NCI-H345 (cell line): ENCODE measurements around the gene ATP2B3.
A peak's percentile ranks its signal among the peaks of the same experiment; 100 is the strongest.

Source experiments
- DNase-seq: peaks from one replicate; lab custom pipeline; 2025; lab: John Stamatoyannopoulos, UW

Gene ATP2B3

DNA sequence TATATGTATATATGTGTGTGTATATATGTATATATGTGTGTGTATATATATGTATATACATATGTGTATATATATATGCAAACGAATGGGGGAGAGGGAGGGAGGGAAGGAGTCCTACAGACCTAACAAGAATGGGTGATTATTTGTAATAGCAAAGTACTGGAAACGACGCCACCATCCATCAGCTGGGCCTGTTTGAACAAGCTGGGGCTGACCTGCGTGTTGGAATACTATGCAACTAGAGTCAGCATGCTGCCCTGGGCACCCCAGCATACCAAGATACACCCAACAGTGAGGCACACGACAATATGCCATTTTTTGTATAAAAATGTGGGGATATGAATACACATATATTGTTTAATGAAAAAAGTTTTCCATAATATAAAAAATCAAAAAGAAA, 103.1 kb downstream of the ATP2B3 start:
- DNase-seq: no peak

DNA sequence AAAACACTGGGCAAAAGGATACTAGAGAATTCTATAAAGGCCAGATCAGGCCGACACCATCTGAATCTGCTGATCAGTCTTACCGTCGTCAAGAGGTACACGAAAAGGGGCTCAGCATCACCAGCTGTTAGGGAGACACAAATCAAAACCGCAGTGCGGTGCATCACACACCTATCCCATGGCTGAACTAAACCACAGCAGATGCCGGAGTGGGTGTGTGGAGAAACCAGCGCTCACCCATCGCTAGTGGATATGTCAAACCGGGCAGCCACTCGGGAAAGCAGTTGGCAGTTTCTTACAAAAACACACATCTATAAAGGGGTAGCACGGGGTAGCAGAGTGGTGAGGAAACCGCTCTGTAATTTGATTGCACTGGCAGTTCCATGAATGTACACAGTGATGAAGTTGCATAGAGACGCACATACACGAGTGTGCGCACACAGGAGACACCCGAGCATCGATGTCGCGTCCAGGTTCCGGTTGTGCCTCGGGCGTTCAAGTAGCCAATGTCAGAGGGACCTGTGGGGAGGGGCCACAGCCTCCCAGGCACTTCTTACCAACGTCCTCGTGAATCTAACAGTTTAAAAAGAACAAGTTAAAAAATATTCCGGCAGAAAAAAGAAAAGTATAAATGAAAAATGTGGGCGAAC, 104.6 kb downstream of the ATP2B3 start:
- no peak for DNase-seq

DNA sequence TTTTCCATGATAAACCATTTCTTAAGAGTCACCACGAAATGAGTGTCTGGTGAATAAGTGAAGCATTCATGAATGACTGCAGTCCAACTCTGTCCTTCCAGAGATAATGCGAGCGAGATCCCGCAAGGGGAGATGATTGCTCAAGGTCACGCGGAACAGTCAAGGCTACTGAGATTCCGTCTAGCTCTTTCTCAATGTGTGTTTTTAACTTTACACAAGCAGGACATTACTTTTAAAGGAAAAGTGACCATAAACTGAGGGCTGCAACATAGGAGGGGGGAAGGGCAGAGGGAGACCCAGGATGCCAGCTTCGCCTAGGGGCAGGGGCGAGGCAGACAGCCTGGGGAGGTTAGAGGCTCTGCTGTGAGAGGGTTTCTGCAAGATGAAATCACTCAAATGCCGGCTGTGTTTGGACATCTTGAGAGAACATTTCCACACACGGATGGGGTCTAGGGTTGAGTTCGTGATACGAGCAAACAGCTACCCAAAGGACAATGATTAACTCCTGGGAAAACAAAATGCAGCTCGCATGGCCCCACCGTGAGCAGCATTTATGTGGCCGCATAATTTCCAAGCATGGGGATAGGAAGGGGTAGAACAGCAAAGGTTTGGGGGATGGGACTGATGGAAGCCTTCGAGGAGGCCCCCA, 105.3 kb downstream of the ATP2B3 start:
- DNase-seq: no peak

DNA sequence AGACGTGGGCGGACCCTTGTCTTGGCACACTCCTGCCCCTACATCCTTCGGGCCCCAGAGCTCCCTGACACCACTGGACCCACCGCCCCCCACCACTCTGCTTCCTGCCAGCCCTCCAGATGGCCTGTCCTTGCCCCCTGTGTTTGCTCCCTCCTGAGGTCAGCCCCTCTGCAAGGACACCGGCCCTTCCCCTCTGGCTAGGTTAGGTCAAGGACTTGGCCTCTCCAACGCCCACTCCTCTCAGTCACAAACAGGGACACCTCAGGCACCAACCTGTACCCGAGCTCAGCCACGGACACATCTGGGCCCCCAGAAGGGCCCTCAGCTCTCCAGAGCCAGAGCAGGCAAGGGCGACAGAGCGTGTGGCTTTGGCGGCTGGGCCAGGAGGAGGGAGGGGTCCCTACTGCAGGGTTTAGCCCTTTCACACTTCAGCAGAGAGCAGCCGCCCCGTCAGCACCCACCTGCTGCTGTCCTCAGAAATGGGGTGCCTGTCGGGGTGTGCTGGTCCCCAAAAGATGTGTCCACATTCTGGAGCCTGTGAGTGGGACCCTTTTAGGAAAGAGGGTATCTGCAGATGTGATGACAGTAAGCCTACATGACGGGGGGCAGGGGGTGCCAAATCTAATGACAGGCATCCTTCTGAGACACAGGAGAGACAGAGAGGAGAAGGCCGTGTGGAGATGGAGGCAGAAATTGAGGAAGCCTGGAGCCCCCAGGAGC, 106.0 kb downstream of the ATP2B3 start:
- DNase-seq: no peak

DNA sequence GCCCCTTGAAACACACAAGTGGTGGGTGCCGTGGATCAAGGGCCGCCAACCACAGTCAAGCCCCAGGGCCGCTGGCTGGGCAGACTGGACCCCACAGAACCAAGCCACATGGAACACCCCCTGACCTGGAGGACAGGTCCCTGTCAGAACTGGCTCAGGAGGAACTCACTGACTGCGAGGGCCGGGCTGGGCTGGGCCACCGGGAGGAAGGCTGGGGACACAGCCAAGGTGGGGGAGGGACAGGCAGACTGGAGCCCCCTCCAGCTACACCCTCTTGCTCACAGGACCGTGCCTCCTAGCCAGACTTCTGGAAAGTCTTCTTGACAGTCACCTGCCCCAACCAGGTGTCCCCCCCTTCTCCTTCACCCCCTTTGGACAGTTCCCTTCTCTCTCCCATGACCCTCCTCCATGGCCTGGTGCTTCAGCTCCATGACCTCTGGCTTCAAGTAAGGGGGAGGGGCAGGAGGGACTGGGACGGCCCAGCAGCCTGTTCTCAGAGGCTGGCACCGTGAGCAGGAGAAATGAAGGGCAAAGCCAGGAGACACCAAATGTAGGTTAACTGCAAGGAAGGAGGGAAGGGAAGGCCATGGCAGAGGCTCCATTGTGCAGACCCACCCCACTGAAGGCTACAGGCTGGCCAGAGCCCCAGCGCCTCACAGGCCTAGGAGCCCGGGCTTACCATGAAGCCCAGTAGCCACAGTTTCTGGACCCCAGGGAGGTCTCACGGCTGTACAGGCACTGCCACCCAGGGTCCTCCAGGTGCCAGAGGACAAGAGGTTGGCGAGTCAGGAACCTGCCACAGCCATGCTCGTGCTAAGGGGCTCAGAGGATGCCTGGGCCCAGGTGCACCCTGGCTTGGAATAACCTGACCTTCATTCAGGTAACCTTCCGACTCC, 107.0 kb downstream of the ATP2B3 start:
- DNase-seq: no peak

DNA sequence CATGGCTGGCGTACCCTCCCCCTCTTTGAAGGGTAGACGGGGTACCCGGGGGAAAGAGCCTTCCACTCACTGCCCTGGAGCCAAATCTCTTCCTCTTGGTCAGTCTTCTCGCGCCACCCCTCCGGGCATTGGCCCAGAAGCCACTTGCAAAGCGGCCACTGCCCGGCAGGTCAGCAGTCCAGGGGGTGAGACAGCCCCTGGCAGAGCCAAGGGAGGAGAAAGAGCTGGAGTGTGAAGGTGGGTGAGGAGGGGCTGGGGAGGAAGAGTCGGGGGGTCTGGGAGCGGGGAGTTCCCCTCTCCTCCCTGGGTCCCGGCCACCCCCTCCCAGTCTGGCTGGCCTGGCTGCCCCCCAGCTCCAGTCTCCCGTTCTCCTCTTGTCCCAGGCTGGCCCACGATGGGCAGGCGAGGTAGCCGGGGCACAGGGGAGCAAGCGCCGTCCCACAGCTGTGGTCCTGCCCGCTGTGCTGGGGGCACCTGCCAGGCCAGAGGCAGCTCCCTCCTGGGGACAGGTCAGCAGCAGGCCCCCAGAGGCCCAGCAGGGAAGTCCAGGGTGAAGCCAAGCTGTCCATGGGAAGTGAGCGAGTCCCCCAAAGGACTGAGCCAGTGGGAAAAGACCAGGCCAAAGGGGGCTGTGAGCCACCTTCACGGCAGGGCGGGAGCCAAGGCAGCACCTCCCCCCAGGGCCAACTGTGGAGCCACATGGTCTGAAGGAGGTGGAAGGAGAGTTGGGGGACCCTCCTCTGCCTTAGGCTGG, 108.0 kb downstream of the ATP2B3 start:
- no peak for DNase-seq

DNA sequence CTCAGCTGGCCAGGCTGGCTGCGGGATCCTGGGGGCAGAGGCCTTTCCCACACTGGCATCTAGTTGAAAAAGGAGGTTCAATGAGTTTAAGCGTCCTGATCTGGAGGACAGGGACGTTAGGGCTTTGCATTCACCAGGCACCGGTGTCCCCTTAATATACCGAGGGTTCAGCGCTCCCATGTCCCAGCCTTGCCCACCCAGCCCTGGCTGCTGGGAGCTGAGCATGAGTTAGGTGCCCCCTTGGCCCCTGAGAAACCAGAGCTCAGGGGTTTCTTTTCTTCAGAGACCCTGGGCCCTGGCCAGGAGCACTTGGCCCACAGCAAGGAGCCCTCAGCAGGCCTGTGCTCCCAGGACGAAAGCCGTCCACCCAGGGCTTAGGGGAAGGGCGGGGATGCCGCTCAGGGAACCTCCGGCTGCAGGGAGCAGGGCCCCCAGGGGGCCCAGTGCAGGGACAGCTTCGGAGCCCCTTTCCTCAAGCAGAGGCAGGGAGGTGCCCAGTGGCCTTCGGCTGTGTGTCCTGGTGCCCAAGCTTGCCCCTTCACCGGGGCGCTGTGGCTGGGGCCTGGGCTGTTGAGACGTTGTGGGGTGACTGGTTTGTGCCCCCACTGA, 108.7 kb downstream of the ATP2B3 start:
- DNase-seq: no peak

DNA sequence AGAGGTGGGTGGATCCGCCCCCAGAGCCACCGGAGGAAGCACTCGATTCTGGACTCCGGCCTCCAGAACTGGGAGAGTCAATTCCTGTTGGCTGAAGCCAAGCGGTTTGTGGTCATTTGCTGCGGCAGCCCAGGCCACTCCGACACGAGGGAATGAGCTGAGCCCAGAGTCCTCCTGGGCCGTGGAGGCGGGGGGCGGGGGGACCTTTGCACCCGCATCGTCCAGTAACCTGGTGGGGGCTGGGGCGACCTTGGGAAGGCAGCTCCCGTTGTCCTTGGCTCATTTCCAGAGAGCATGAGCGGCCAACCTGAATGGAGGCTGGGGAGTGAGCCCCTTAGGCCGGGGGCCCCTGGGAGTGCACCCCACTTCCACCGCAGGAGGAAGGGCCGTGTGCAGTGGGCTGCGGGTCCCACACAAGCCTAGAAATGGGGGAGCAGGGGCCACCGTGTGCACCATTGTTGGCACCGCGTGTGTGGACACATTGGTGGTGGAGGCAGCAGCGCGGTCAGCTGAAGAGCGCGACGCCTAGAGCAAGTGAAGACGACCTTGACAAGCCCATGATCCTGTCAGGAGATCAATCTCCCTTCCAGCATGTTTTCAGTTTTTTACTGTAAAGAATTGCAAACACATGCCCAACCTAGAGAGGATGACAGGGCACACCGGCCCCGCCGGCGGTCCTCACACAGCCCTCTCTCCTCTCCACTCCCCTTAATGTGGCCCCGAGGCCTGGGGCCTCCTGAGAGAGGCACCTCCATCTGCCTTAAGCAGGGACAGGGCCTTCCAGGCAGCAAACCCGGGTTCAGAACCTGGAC, 109.6 kb downstream of the ATP2B3 start:
- DNase-seq: no peak

DNA sequence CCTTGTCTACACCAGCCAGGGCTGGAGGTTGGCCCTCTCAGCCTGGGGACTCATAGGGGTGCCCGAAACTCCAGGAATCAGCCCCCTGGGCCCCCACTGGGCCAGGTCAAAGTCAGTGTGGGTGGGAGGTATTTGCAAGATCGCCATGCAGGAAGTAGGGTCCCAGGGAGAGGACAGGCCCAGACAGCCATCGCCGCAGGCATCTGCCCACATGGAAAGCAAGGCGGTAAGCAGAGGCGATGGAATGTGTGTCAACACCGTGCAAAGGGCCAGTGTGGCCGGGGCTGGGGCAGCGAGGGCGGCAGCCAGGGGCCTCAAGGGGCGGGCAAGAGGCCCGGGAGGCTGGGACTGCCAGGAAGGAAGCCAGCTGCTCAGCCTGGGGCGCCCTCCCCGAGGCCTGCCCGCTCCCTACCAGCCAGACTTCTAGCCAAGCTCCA, 110.3 kb downstream of the ATP2B3 start:
- DNase-seq: no peak

DNA sequence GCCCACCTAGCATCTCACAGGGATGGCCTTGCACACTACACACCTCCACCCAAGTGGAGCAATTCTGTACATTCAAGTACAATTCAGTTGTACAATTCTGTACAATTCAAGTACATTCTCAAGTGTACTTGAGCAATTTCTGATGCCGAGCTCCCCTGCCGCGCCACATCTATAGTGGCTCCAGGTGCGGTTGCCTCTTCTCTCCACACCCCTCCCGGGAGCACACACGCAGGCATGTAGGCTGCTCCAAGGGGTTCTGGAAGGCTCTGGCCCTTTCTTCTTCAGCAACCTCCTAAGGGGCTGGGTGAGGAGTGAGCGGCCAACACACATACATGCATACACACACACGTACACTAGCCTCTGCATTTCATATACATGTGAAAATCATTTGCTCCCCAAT, 110.7 kb downstream of the ATP2B3 start:
- peak; percentile 71 for DNase-seq

DNA sequence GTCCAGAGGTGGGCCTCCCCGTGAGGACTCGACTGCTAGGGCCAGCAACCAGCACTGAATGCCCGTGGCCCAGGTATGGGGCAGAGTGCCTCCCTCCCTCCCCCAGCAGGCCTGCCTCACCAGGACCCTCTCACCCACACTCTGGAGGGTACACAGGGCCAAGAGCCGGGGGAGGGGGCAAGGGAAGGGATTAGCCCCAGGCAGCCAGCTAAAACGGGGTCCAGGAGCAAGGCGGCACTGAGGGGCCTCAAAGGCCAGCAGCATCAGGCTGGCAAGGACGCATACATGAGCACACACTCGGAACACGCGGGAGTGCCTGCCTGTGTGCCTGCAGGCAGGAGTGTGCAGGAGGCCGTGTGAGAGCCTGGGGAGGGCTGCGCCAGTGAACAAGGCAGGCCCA, 111.2 kb downstream of the ATP2B3 start:
- no peak for DNase-seq

DNA sequence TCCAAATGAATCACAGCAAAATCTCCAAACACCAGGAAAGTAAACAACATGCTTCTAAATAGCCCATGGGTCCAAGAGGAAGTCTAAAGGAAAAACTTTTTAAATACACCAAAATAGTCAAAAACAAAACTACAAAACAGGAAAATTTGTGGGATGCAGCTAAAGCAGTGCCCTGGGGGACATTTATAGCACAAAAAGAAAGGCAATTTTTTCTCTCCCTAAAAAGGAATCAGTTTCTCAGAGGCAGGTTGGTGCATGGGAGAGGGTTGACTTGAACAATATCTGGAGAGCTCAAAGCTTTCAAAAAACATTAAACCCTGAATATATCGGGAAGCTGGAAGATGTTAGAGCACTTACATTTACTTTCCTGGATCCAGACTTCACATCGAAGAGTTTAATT, 113.9 kb downstream of the ATP2B3 start:
- no peak for DNase-seq

DNA sequence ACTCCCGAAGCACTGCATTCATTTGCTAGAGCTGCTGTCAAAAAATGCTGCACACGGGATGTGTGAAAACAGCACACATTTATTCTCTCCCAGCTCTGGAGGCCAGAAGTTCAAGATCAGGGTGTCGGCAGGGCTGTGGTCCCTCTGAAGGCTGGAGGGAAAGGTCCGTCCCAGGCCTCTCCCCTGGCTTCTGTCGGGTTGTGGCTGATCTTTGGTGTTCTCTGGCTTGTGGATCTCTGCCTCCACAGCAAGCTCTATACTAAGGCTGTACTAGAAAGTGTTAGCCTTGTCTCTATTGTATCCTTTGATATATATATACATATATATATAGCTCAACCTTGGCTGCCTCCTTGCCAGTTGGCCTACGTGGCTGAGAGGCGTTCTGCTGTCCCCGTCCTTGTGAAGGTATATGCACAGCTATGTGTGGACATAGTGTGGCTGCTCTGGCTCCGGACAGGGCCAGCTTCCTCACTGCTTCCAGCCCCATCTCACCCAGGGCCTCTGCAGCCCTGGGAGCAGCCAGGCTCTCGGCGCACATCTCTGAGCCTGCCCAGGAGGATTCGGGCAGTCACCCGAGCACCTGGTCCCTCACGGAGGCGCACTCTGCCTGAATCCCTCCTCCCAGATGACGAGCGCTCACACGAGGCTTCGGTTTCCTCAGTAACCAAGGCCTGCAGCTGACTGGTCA, 114.6 kb downstream of the ATP2B3 start:
- DNase-seq: no peak
